ENCODE results near the gene RAPGEF1.

RAPGEF1 gene

GRCh38 chr9:131534721-131535237, 205.1 kb downstream of the RAPGEF1 start:
- no peak for DNase-seq (ENCODE audit: low read depth)
- H3K4me1 ChIP-seq (ENCODE audit: control insufficient read depth, insufficient read depth, low read length) = peaks cover 8% of the 10 kb centered on the region

GRCh38 chr9:131530920-131531832, 208.7 kb downstream of the RAPGEF1 start, which contains the start of gene UCK1:
UCK1 (minus strand) TSS chr9:131531263; CDS start chr9:131531174, 89 bp downstream.
- Histone ChIP-seq H3K9ac (ENCODE audit: low read length) (peak within 1 kb of the TSS; percentile 89), H3K36me3 (ENCODE audit: control insufficient read depth, insufficient read depth, low read length, severe bottlenecking) (peaks cover 23% of the 10 kb centered on the region), H3K9me3 (ENCODE audit: control insufficient read depth, low read length) (no peaks in the 10 kb centered on the region), H3K4me3 (ENCODE audit: low read length) (peak within 1 kb of the TSS; percentile 88), H3K27me3 (replicated peaks; ENCODE audit: control insufficient read depth, insufficient read depth, low read length) (peaks cover 3% of the 10 kb centered on the region), H3K4me1 (ENCODE audit: control insufficient read depth, insufficient read depth, low read length) (peaks cover 10% of the 10 kb centered on the region)
- DNase-seq (ENCODE audit: low read depth) = peak; percentile 92

More at GRCh38 chr9:131534721-131535237, 205.1 kb downstream of the RAPGEF1 start:
- Histone ChIP-seq H3K4me3 (ENCODE audit: low read length) (no peak overlapping the region), H3K27me3 (replicated peaks; ENCODE audit: control insufficient read depth, insufficient read depth, low read length) (peaks cover 3% of the 10 kb centered on the region), H3K9me3 (ENCODE audit: control insufficient read depth, low read length) (no peaks in the 10 kb centered on the region), H3K36me3 (ENCODE audit: control insufficient read depth, insufficient read depth, low read length, severe bottlenecking) (no peaks in the 10 kb centered on the region), H3K9ac (ENCODE audit: low read length) (no peak overlapping the region)

GRCh38 chr9:131530546-131530919, 209.3 kb downstream of the RAPGEF1 start:
- Histone ChIP-seq H3K4me3 (ENCODE audit: low read length) (peak overlapping the region; percentile 88), H3K27me3 (replicated peaks; ENCODE audit: control insufficient read depth, insufficient read depth, low read length) (peaks cover 3% of the 10 kb centered on the region), H3K4me1 (ENCODE audit: control insufficient read depth, insufficient read depth, low read length) (peaks cover 10% of the 10 kb centered on the region), H3K9me3 (ENCODE audit: control insufficient read depth, low read length) (no peaks in the 10 kb centered on the region), H3K36me3 (ENCODE audit: control insufficient read depth, insufficient read depth, low read length, severe bottlenecking) (peaks cover 29% of the 10 kb centered on the region), H3K9ac (ENCODE audit: low read length) (peak overlapping the region; percentile 89)
- peak; percentile 61 for DNase-seq (ENCODE audit: low read depth)

- Histone ChIP-seq H3K4me1 (ENCODE audit: control insufficient read depth, insufficient read depth, low read length) (peaks cover 10% of the 10 kb centered on the region), H3K9ac (ENCODE audit: low read length) (peak overlapping the region; percentile 89), H3K36me3 (ENCODE audit: control insufficient read depth, insufficient read depth, low read length, severe bottlenecking) (peaks cover 33% of the 10 kb centered on the region), H3K9me3 (ENCODE audit: control insufficient read depth, low read length) (no peaks in the 10 kb centered on the region), H3K4me3 (ENCODE audit: low read length) (peak overlapping the region; percentile 88), H3K27me3 (replicated peaks; ENCODE audit: control insufficient read depth, insufficient read depth, low read length) (no peaks in the 10 kb centered on the region)
- DNase-seq (ENCODE audit: low read depth) = no peak
These were observed 210.0 kb downstream of the RAPGEF1 start for GRCh38 chr9:131529597-131530545.

- peaks cover 42% of the 10 kb centered on the region for H3K36me3 ChIP-seq (ENCODE audit: control insufficient read depth, insufficient read depth, low read length, severe bottlenecking)
- DNase-seq (ENCODE audit: low read depth) = no peak
- no peak overlapping the region for H3K4me3 ChIP-seq (ENCODE audit: low read length)
- H3K27me3 ChIP-seq (replicated peaks; ENCODE audit: control insufficient read depth, insufficient read depth, low read length) = no peaks in the 10 kb centered on the region
- H3K4me1 ChIP-seq (ENCODE audit: control insufficient read depth, insufficient read depth, low read length) = peaks cover 10% of the 10 kb centered on the region
- H3K9me3 ChIP-seq (ENCODE audit: control insufficient read depth, low read length) = no peaks in the 10 kb centered on the region
- no peak overlapping the region for H3K9ac ChIP-seq (ENCODE audit: low read length)
These were observed 210.9 kb downstream of the RAPGEF1 start for GRCh38 chr9:131528886-131529505.

GRCh38 chr9:131528186-131528585, 211.7 kb downstream of the RAPGEF1 start:
- no peak for DNase-seq (ENCODE audit: low read depth)
- H3K9me3 ChIP-seq (ENCODE audit: control insufficient read depth, low read length) = no peaks in the 10 kb centered on the region

More at GRCh38 chr9:131528186-131528585, 211.7 kb downstream of the RAPGEF1 start:
- no peaks in the 10 kb centered on the region for H3K27me3 ChIP-seq (replicated peaks; ENCODE audit: control insufficient read depth, insufficient read depth, low read length)
- peaks cover 10% of the 10 kb centered on the region for H3K4me1 ChIP-seq (ENCODE audit: control insufficient read depth, insufficient read depth, low read length)
- no peak overlapping the region for H3K9ac ChIP-seq (ENCODE audit: low read length)
- H3K4me3 ChIP-seq (ENCODE audit: low read length) = no peak overlapping the region
- H3K36me3 ChIP-seq (ENCODE audit: control insufficient read depth, insufficient read depth, low read length, severe bottlenecking) = peaks cover 50% of the 10 kb centered on the region
